GM12878 (cell line): ENCODE results near the gene KIAA0319L. TPM values are rescaled to one million over a fixed set of nuclear protein-coding genes. Genes with fewer than 3 reads are reported as not detected.

Source experiments
- ATAC-seq: fragments of 200-7000 bp; cut with Tn5 transposase; 3 replicates; pipeline ENCODE4 v1.9.1; 2020; ENCODE audit warnings: mild to moderate bottlenecking, moderate library complexity
- BruUV-seq: library from RNA; stranded (reverse); fragments of 400-500 nt; replicated peaks from 2 replicates; lab custom pipeline; 2021; lab: Mats Ljungman, UMichigan
- CTCF ChIA-PET: fragments of 300-600 bp; sonication (Branson Sonifier 250); formaldehyde crosslinking; extraction: SDS; loops from one replicate; lab custom pipeline; 2021; ENCODE audit warnings: inconsistent platforms; lab: Yijun Ruan, JAX
- POLR2A ChIA-PET: fragments of 350-600 bp; formaldehyde crosslinking; extraction: SDS; loops from one replicate; lab custom pipeline; 2021; ENCODE audit warnings: inconsistent platforms; lab: Charles Lee
- RAD21 ChIA-PET: fragments of 300-600 bp; sonication (Branson Sonifier 250); formaldehyde crosslinking; loops from one replicate; lab custom pipeline; 2023; ENCODE audit warnings: antibody characterized with exemption; ENCODE audit not compliant: unreplicated experiment; lab: Charles Lee
- SMC1A ChIA-PET: fragments of 300-600 bp; sonication (Branson Sonifier 250); formaldehyde crosslinking; loops from one replicate; lab custom pipeline; 2023; ENCODE audit not compliant: unreplicated experiment, uncharacterized antibody; lab: Charles Lee
- DNase-seq: peaks from one replicate; pipeline ENCODE4 v3.0.0-alpha.2; 2011; ENCODE audit warnings: low read depth, low spot score
- FAIRE-seq: peaks from 3 replicates; lab custom pipeline; 2011; peaks lifted over from hg19 to GRCh38; lab: Jason Lieb, UNC
- H2AFZ ChIP-seq: 2 replicates; pipeline ENCODE4 v1.6.0; 2011; ENCODE audit warnings: low read depth, low read length, control low read depth; ENCODE audit not compliant: control insufficient read depth
- H3K27ac ChIP-seq: 2 replicates; pipeline ENCODE4 v1.5.1; 2011; ENCODE audit warnings: control low read depth; ENCODE audit not compliant: control insufficient read depth, insufficient read depth
- H3K27me3 ChIP-seq, 2 experiments: replicated peaks in 1 of 2; 2 replicates each; pipeline versions ENCODE4 v1.6.0 to v1.6.1; 2011; ENCODE audit warnings: low read length in 1 of 2; ENCODE audit not compliant: control insufficient read depth in 2 of 2, insufficient read depth in 2 of 2
- H3K36me3 ChIP-seq, 2 experiments: 2 replicates each; pipeline ENCODE4 v1.5.1; 2011; ENCODE audit warnings: low read length in 1 of 2; ENCODE audit not compliant: control insufficient read depth in 2 of 2, insufficient read depth in 2 of 2
- H3K4me1 ChIP-seq: 2 replicates; pipeline ENCODE4 v1.6.1; 2011; ENCODE audit warnings: mild to moderate bottlenecking, low read length, moderate library complexity, mixed read lengths; ENCODE audit not compliant: control insufficient read depth, insufficient read depth
- H3K4me2 ChIP-seq: 2 replicates; pipeline ENCODE4 v1.6.0; 2011; ENCODE audit warnings: control low read depth; ENCODE audit not compliant: control insufficient read depth, insufficient read depth
- H3K4me3 ChIP-seq: fragments of 200-600 bp; sonication (generic); 2 replicates; pipeline ENCODE4 v1.5.1; 2016
- H3K79me2 ChIP-seq: 2 replicates; pipeline ENCODE4 v1.6.0; 2011; ENCODE audit warnings: low read length; ENCODE audit not compliant: control insufficient read depth, insufficient read depth
- H3K9ac ChIP-seq: 2 replicates; pipeline ENCODE4 v1.8.0; 2011; ENCODE audit warnings: low read length, control low read depth, mixed read lengths; ENCODE audit not compliant: control insufficient read depth, insufficient read depth
- H3K9me3 ChIP-seq: replicated peaks from 3 replicates; pipeline ENCODE4 v1.5.1; 2011; ENCODE audit warnings: mild to moderate bottlenecking, low read length; ENCODE audit not compliant: control insufficient read depth, insufficient read depth
- H4K20me1 ChIP-seq: 2 replicates; pipeline ENCODE4 v1.6.0; 2011; ENCODE audit not compliant: control insufficient read depth, insufficient read depth
- EZH2 ChIP-seq: IDR thresholded peaks from 2 replicates; pipeline ENCODE4 v1.6.1; 2012; ENCODE audit warnings: low read depth, mild to moderate bottlenecking, control low read depth, inconsistent platforms, low read length, borderline replicate concordance; ENCODE audit not compliant: control insufficient read depth
- IKZF1 ChIP-seq: fragments of 450-650 bp; conservative IDR thresholded peaks from 2 replicates; pipeline ENCODE4 v1.6.1; 2017; ENCODE audit warnings: antibody characterized with exemption, mild to moderate bottlenecking
- JUND ChIP-seq: IDR thresholded peaks from 2 replicates; pipeline ENCODE4 v1.6.1; 2012; ENCODE audit warnings: low read depth, mild to moderate bottlenecking, low read length, improper control_type of control experiment, moderate library complexity
- NRF1 ChIP-seq: conservative IDR thresholded peaks from 2 replicates; pipeline ENCODE4 v1.6.1; 2011; ENCODE audit warnings: mild to moderate bottlenecking, low read depth, low read length, improper control_type of control experiment
- PML ChIP-seq: IDR thresholded peaks from 2 replicates; pipeline ENCODE4 v1.6.1; 2012; ENCODE audit warnings: low read length, inconsistent platforms
- POLR2A ChIP-seq: IDR thresholded peaks from 2 replicates; pipeline ENCODE4 v1.6.1; 2011; ENCODE audit warnings: low read depth, mild to moderate bottlenecking, low read length
- RFX5 ChIP-seq: IDR thresholded peaks from 2 replicates; pipeline ENCODE4 v1.6.1; 2011; ENCODE audit warnings: low read depth, low read length, improper control_type of control experiment
- SIN3A ChIP-seq: IDR thresholded peaks from 2 replicates; pipeline ENCODE4 v1.6.1; 2012; ENCODE audit warnings: low read depth, low read length, improper control_type of control experiment
- SREBF2 ChIP-seq: IDR thresholded peaks from 2 replicates; pipeline ENCODE4 v1.6.1; 2012; ENCODE audit warnings: mild to moderate bottlenecking, low read length
- ZNF592 ChIP-seq: fragments of 450-650 bp; IDR thresholded peaks from 2 replicates; pipeline ENCODE4 v1.6.1; 2017; ENCODE audit warnings: mild to moderate bottlenecking, moderate library complexity
- WGBS: methylation state at CpG from one replicate; pipeline ENCODE4 v1.1.6; 2016; ENCODE audit warnings: low lambda C conversion rate; ENCODE audit not compliant: insufficient replicate concordance, insufficient coverage; ENCODE audit errors: missing lambda C conversion rate; 5-methylcytosine and 5-hydroxymethylcytosine counted together
- in situ Hi-C: fragments of 300-500 bp; cut with MboI; formaldehyde crosslinking; loops from 9 replicates; pipeline ENCODE4 v1.14.3; 2018; ENCODE audit warnings: mixed read lengths
- intact Hi-C: fragments of 100-400 bp; cut with micrococcal nuclease; formaldehyde crosslinking; loops from one replicate; pipeline ENCODE4 v1.14.2; 2022; ENCODE audit not compliant: unreplicated experiment
- polyA plus RNA-seq, 11 experiments: library from polyadenylated mRNA; depleted of rRNA in 4 of 11; unstranded in 6 of 11; stranded (reverse) in 5 of 11; fragments of >200 nt; fragmentation: Nextera tagmentation in 4 of 11; fragmentation: Illumina TruSeq in 1 of 11; extraction: Ambion mirVana in 4 of 11; extraction: Trizol in 1 of 11; gene quantifications; 1 replicate in 1 of 11; 2 replicates in 10 of 11; pipeline versions ENCODE4 v1.2.1 to v1.2.3, GENCODE V29; 2011 to 2016; ENCODE audit warnings: inconsistent platforms in 2 of 11, missing spikeins in 2 of 11, low read depth in 1 of 11
- total RNA-seq, 4 experiments: library from RNA; depleted of rRNA in 3 of 4; stranded (reverse); fragments of >200 nt in 3 of 4; fragmentation: Illumina TruSeq in 1 of 4; extraction: Trizol in 1 of 4; gene quantifications; 2 replicates each; pipeline versions ENCODE4 v1.2.1 to v1.2.3, GENCODE V29; 2013 to 2021
- TF ChIP-seq, protein P1 (sequence below): fragments of 450-650 bp; formaldehyde crosslinking; IDR thresholded peaks from 2 replicates; pipeline ENCODE4 v1.4.0; 2022; ENCODE audit warnings: mild to moderate bottlenecking, moderate library complexity

The KIAA0319L gene
- total and polyA plus RNA-seq, 10 of the 15 experiments (the other 5 are each of a cell fraction or from before 2014, with no cell fraction given) = 2.6 to 57.8 (median 25.4) TPM

DNA sequence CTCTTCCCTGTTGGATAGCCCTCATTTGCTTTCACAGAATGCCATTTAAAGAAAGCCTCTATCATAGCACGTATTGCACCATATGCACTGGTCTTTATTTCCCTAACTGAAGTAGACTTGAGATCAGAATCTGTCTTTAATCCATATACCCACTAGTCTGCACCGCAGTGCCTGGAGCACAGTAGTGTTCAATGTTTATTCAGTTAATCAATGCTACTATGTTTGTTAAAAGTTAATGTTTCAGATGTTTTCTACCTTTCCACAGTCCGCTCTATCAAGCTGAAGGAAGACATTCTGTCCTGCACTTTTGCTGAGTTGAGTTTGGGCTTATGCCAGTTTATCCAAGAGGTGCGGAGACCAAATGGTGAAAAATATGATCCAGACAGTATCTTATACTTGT, 149.5 kb downstream of the KIAA0319L start:
- no peak for FAIRE-seq
- ChIA-PET POLR2A (interaction anchor here (0.6 to 0.7 kb wide), 3 partner anchors 51 to 511 kb away, joined by 3 to 4 read pairs (median 3); no protein-coding TSS in a partner anchor), SMC1A (interaction anchor here (0.9 kb wide), 1 partner anchor 403 kb away, joined by 3 read pairs; no protein-coding TSS in a partner anchor), RAD21 (interaction anchor here (0.8 kb wide), 1 partner anchor 43 kb away, joined by 4 read pairs; no protein-coding TSS in a partner anchor), CTCF (interaction anchor here (0.9 kb wide), 1 partner anchor 109 kb away, joined by 7 read pairs; no protein-coding TSS in a partner anchor)
- WGBS = 99% methylated on average over 4 of the region's 4 CpGs
- H4K20me1 ChIP-seq = no peaks in the 10 kb centered on the region
- no peaks in the 10 kb centered on the region for H3K79me2 ChIP-seq
- no peaks in the 10 kb centered on the region for H3K27me3 ChIP-seq
- DNase-seq = no peak
- no peak overlapping the region for H3K27ac ChIP-seq
- H2AFZ ChIP-seq = no peak overlapping the region
- peaks cover 1 to 12% of the 10 kb centered on the region in 2 experiments; a peak in 2 of 4 replicates for H3K36me3 ChIP-seq
- no peaks in the 10 kb centered on the region for H3K9me3 ChIP-seq
- intact Hi-C loops = no loop called here
- BruUV-seq = no TSS peak
- TF ChIP-seq RFX5 = no peak
- no peak overlapping the region for H3K4me3 ChIP-seq
- no peak for ATAC-seq
- in situ Hi-C loops = no loop called here
- H3K9ac ChIP-seq = no peak overlapping the region
- H3K4me1 ChIP-seq = no peaks in the 10 kb centered on the region
- H3K4me2 ChIP-seq = no peak overlapping the region

GRCh38 chr1:35406103-35406502, 151.1 kb downstream of the KIAA0319L start:
- Histone ChIP-seq H3K79me2 (no peaks in the 10 kb centered on the region), H3K36me3 (peaks cover 1 to 19% of the 10 kb centered on the region in 2 experiments; a peak in 2 of 4 replicates), H3K4me1 (no peaks in the 10 kb centered on the region), H3K27ac (no peak overlapping the region), H3K9me3 (no peaks in the 10 kb centered on the region), H3K4me2 (no peak overlapping the region), H3K4me3 (no peak overlapping the region), H3K27me3 (no peaks in the 10 kb centered on the region), H2AFZ (no peak overlapping the region), H3K9ac (no peak overlapping the region), H4K20me1 (no peaks in the 10 kb centered on the region)
- FAIRE-seq (no peak), ATAC-seq (no peak), DNase-seq (no peak)
- CTCF ChIA-PET = interaction anchor here (1.3 kb wide), 1 partner anchor 46 kb away, joined by 5 read pairs; no protein-coding TSS in a partner anchor
- BruUV-seq = no TSS peak
- RAD21 ChIA-PET = no interaction called here
- POLR2A ChIA-PET = no interaction called here
- in situ Hi-C loops = no loop called here
- intact Hi-C loops = no loop called here
- SMC1A ChIA-PET = no interaction called here
- TF ChIP-seq ZNF592 (no peak), POLR2A (no peak), SREBF2 (no peak), IKZF1 (no peak), NRF1 (no peak), EZH2 (no peak), SIN3A (no peak), PML (no peak), JUND (no peak)
- TF ChIP-seq, protein P1, sequence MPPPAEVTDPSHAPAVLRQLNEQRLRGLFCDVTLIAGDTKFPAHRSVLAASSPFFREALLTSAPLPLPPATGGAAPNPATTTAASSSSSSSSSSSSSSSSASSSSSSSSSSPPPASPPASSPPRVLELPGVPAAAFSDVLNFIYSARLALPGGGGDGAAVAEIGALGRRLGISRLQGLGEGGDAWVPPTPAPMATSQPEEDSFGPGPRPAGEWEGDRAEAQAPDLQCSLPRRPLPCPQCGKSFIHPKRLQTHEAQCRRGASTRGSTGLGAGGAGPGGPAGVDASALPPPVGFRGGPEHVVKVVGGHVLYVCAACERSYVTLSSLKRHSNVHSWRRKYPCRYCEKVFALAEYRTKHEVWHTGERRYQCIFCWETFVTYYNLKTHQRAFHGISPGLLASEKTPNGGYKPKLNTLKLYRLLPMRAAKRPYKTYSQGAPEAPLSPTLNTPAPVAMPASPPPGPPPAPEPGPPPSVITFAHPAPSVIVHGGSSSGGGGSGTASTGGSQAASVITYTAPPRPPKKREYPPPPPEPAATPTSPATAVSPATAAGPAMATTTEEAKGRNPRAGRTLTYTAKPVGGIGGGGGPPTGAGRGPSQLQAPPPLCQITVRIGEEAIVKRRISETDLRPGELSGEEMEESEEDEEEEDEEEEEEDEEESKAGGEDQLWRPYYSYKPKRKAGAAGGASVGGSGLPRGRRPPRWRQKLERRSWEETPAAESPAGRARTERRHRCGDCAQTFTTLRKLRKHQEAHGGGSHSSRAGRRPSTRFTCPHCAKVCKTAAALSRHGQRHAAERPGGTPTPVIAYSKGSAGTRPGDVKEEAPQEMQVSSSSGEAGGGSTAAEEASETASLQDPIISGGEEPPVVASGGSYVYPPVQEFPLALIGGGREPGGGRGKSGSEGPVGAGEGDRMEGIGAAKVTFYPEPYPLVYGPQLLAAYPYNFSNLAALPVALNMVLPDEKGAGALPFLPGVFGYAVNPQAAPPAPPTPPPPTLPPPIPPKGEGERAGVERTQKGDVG (CRISPR knock-in tag) = no peak
